Activated T-cell treated with anti-CD3 and anti-CD28 coated beads, Interleukin-2, amount 50 U/mL, for 4 hours (primary cell): ENCODE data around the gene RBMXL3. TPM values are rescaled to one million over a fixed set of nuclear protein-coding genes. Genes with fewer than 3 reads are reported as not detected.
"Not testable (repeated sequence)": the region's sequence is repeated elsewhere in the genome, so short reads cannot be mapped to it uniquely, and the experiment has no call there.

Experiments
- ATAC-seq, 2 donors: fragments of 200-7000 bp; cut with Tn5 transposase; one replicate each; pipeline ENCODE4 v1.10.0; 2021
- DNase-seq: peaks from one replicate; pipeline ENCODE4 v3.0.0-alpha.2; 2020
- H3K27me3 Mint-ChIP-seq: one replicate; pipeline ENCODE4 v1.8.0; 2021; ENCODE audit warnings: low read depth, mixed read lengths
- H3K36me3 Mint-ChIP-seq: one replicate; pipeline ENCODE4 v1.8.0; 2022; ENCODE audit warnings: mixed read lengths; ENCODE audit not compliant: insufficient read depth
- H3K4me1 Mint-ChIP-seq: one replicate; pipeline ENCODE4 v1.8.0; 2021; ENCODE audit warnings: low read depth, mixed read lengths
- H3K4me3 Mint-ChIP-seq: one replicate; pipeline ENCODE4 v1.8.0; 2021; ENCODE audit warnings: mild to moderate bottlenecking, moderate library complexity, mixed read lengths
- H3K9me3 Mint-ChIP-seq: one replicate; pipeline ENCODE4 v1.8.0; 2021; ENCODE audit warnings: mixed read lengths
- total RNA-seq, 3 donors: library from RNA; stranded (reverse); gene quantifications; one replicate each; pipeline ENCODE4 v1.2.1, GENCODE V29; 2021

The RBMXL3 gene
- total RNA-seq, 3 donors from 2014 or later = not detected

DNA sequence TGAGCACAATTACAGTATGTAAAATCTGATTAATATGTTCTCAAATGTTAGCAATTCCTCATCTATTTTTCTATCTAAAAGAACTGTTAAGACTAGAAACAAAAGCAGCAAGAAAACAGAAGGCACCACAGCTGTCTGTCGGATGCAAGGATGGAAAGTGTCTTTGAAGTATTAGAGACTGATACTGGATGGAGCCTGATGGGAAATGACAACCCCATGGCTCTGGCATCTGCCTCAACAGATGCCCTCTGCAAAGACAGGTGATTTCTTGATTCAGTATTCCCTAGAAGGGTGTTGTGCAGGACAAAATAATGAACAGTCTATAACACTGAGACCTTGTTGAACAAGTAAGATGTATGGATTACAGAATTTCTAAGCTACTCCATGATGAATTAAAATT is 24.9 kb downstream of the RBMXL3 start:
- no peaks in the 10 kb centered on the region for H3K9me3 Mint-ChIP-seq
- no peaks in the 10 kb centered on the region for H3K36me3 Mint-ChIP-seq
- no peak for DNase-seq
- H3K4me3 Mint-ChIP-seq = no peak overlapping the region
- H3K27me3 Mint-ChIP-seq = no peaks in the 10 kb centered on the region
- no peaks in the 10 kb centered on the region for H3K4me1 Mint-ChIP-seq
- ATAC-seq = no peak

DNA sequence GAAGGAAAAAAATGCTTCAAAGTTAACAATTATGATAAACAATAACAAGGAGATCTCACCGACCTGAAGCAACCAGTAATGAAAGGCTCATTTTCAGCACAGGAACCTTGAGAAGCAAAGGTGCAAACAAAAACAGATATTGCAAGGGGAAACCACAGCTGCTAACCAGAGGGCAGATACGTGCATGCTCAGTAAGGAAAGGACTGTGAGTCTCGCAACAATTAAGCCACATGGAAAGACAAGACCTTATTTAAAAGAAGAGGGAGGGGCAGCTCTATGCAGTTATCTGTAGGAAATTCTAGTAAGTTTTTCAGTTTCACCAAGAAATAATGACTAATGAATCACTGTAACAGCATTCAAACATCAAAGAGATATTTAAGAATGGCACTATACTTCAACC is 25.4 kb downstream of the RBMXL3 start:
- H3K4me1 Mint-ChIP-seq = no peaks in the 10 kb centered on the region
- no peak for ATAC-seq
- H3K4me3 Mint-ChIP-seq = no peak overlapping the region
- no peaks in the 10 kb centered on the region for H3K36me3 Mint-ChIP-seq
- no peaks in the 10 kb centered on the region for H3K9me3 Mint-ChIP-seq
- no peak for DNase-seq
- no peaks in the 10 kb centered on the region for H3K27me3 Mint-ChIP-seq

DNA sequence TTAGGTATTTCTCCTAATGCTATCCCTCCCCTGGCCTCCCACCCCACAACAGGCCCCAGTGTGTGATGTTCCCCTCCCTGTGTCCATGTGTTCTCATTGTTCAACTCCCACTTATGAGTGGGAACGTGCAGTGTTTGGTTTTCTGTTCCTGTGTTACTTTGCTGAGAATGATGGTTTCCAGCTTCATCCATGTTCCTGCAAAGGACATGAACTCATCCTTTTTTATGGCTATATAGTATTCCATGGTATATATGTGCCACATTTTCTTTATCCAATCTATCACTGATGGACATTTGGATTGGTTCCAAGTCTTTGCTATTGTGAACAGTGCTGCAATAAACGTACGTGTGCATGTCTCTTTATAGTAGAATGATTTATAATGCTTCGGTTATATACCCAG is 28.1 kb downstream of the RBMXL3 start:
- not testable (repeated sequence) for H3K36me3 Mint-ChIP-seq, H3K4me1 Mint-ChIP-seq, H3K9me3 Mint-ChIP-seq, H3K27me3 Mint-ChIP-seq, H3K4me3 Mint-ChIP-seq, ATAC-seq, DNase-seq

DNA sequence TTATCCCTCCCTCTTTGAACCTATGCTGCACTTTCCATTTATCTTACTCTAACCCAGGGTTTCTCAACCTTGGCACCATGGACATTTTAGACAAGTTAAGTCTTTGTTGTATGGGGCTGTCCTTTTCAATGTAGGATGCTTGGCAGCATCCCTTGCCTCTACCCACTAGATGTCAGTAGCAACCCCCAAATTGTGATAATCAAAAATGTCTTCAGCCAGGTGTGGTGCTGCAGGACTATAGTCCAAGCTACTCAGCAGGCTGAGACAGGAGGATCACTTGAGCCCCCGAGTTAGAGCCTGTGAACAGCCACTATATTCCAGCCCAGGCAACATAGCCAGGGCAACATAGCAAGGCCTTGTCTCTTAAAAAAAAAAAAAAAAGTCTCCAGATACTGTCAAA is 37.7 kb downstream of the RBMXL3 start:
- no peaks in the 10 kb centered on the region for H3K4me1 Mint-ChIP-seq
- H3K9me3 Mint-ChIP-seq = no peaks in the 10 kb centered on the region
- peaks cover 4% of the 10 kb centered on the region for H3K27me3 Mint-ChIP-seq
- DNase-seq (no peak), ATAC-seq (no peak)
- H3K4me3 Mint-ChIP-seq = no peak overlapping the region
- H3K36me3 Mint-ChIP-seq = no peaks in the 10 kb centered on the region

DNA sequence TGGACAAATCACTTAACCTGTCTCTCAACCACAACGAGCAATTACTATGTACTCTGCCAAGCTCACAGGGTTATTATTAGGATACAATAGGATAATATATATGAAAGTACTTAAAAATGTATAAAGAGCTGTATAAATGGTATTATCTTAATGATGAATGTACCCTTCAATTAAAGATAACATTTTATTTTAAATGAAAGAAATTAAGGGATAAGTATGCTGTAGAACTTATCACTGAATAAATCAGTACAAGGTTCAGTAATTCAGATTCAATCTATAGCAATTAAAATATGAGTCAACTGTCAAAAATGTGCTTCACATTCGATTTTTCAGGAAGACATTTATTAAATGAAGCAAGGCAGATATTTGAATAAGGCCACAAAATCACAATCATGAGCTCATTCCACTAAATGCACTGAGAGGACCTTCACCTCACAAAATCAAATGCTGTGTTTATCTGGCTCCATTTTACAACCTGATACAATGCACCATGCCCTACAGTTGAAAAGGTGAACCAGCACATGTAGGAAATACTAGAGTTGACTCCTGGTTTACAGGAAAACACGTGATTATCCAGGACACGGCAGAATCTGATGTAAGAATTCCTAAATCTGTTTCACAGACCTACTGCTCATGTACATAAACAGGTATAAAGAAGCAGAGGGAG is 40.3 kb downstream of the RBMXL3 start:
- no peaks in the 10 kb centered on the region for H3K36me3 Mint-ChIP-seq
- peaks cover 11% of the 10 kb centered on the region for H3K27me3 Mint-ChIP-seq
- DNase-seq (no peak), ATAC-seq (no peak)
- H3K4me3 Mint-ChIP-seq = no peak overlapping the region
- no peaks in the 10 kb centered on the region for H3K9me3 Mint-ChIP-seq
- H3K4me1 Mint-ChIP-seq = no peaks in the 10 kb centered on the region

DNA sequence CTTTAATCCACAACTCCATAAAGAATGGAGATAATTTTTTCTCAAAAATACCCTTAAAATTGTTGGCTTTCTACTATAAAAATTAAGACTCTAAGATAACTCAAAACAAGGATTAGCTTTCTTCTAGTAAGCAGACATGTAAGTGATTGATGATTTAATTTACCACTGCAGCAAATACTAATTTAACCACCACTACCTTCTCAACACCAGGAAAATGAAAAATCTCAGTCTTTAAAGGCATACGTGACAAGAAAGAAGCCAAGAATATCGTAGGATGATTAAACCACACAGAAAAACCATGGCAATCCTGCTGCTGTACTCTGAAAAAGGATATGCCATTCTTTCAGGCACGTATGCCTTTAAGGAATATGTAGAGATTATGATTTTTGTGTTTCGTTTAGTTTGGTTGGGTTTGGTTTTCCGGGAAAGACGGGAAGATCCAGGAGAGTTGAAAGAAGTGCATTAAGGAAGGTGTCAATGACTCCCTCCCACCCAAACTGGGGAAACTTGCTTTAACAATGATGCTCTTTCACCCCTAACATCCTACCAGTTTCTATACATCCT is 43.8 kb downstream of the RBMXL3 start:
- peaks cover 15% of the 10 kb centered on the region for H3K27me3 Mint-ChIP-seq

DNA sequence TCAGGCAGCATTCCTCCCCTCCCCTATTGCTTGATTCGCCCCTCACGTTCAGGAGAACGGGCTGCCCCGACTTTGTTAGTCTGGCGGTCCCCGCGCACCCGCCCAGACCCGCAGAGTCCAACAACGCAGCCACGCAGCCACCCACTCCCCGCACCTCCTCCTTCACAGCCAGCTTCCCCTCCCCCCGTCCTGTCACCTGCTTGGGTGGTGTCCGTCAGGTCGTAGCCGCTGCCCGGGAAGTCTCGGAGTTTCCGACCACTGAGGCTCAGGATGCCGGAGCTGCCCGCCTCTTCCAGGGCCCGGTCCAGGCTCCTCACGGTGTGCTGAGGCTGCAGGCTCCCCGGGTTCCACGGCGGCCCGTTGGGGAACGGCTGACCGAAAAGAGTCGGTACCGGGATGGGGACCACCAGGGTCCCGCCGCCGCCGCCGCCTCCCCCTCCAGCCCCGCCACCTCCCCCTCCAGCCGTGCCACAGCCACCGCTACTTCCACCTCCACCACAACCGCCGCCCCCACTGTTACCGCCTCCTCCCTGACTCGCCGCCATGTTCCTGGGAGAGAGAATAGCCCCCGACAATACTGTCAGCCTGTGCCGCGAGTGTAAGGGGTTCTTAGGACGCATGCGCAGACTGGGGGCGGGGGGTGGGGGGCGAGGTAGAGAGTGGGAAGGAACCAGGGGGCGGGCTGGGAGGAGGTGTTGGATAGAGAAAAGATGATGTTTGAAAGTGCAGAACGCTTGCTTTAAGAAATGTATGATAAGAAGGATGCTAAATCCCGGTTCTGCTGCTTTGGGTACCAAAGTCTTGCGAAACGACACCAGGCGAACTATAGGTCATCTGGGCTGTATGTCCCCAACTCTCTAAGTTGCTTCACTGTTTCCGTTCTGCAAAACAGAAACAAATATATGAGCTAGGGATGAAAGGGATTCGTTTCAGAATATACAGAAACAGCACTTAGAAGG is 44.6 kb downstream of the RBMXL3 start, which contains the start of gene LRCH2:
Gene LRCH2, minus strand, starts transcription at position 600 of the 959 bp plus-strand sequence. Its CDS starts 55 bp downstream, at position 545.
- Mint-ChIP-seq H3K9me3 (no peaks in the 10 kb centered on the region), H3K36me3 (no peaks in the 10 kb centered on the region), H3K4me1 (no peaks in the 10 kb centered on the region), H3K27me3 (peaks cover 15% of the 10 kb centered on the region), H3K4me3 (no peak within 1 kb of the TSS)
- DNase-seq (no peak), ATAC-seq (no peak)

More for the DNA sequence above, 43.8 kb downstream of the RBMXL3 start:
- Mint-ChIP-seq H3K9me3 (no peaks in the 10 kb centered on the region), H3K36me3 (no peaks in the 10 kb centered on the region), H3K4me3 (no peak overlapping the region), H3K4me1 (no peaks in the 10 kb centered on the region)
- DNase-seq = no peak
- no peak for ATAC-seq

DNA sequence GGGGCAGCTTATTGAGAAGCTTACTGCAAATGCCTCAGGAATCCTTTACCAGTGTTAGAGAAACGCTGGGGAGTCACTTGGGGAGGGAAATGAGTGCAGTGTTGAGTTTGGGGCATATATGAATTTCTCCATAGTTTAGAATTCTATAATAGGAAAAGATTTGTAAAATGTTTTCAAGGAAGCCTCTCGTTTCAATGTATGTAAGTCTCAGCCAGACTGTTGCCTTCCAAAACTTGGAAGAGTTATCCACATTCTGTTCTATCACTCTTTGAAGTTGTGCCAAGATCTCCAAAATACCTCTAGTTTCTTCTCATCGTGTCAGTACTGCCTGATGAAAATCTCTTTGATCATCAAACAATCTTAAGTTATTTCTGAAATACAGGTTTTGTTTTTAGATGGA is 45.3 kb downstream of the RBMXL3 start:
- no peak for ATAC-seq
- H3K27me3 Mint-ChIP-seq = peaks cover 15% of the 10 kb centered on the region

DNA sequence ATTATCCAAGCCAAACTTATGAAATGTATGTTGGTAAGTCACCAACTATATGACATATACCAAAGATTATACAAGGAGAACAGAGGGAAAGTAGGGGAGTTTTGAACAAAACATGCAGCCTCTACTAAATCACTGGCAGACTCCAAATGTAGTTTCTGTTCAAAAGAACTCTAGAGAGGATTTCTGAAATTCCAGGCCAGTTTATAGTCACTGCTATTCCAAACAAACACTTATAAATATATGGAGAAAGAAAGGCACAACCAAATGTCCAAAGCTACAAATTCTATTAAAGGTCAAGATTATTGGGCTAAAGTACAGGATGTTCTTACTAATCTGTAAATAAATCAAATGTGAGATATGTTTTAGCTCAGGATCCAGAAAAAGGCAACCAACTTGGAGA is 47.4 kb downstream of the RBMXL3 start:
- no peak for ATAC-seq

More for the DNA sequence above, 45.3 kb downstream of the RBMXL3 start:
- H3K36me3 Mint-ChIP-seq = no peaks in the 10 kb centered on the region
- H3K4me3 Mint-ChIP-seq = no peak overlapping the region
- no peaks in the 10 kb centered on the region for H3K4me1 Mint-ChIP-seq
- DNase-seq = no peak
- H3K9me3 Mint-ChIP-seq = no peaks in the 10 kb centered on the region

DNA sequence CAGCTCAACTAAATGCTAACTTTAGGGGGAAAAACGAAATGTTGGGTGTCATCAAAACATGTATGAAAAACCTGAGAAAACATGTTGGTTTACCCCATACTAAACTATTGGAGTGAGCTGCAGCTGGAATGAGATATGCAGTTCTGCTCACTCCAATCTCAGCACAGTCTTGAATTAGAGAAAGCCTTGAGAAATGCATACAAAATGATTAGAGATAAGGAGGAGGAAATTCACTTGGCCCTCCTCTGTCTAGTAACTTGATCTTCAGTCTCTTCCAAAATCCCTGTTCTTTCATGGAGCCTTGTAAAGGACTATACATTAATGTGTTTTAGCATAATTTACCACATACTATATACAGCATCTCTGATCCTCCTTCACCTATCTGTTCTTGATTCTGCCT is 47.8 kb downstream of the RBMXL3 start:
- Mint-ChIP-seq H3K36me3 (no peaks in the 10 kb centered on the region), H3K9me3 (no peaks in the 10 kb centered on the region), H3K27me3 (peaks cover 12% of the 10 kb centered on the region), H3K4me1 (no peaks in the 10 kb centered on the region), H3K4me3 (no peak overlapping the region)
- ATAC-seq (no peak), DNase-seq (no peak)

More for the DNA sequence above, 47.4 kb downstream of the RBMXL3 start:
- H3K27me3 Mint-ChIP-seq = peaks cover 12% of the 10 kb centered on the region
- H3K4me3 Mint-ChIP-seq = no peak overlapping the region
- H3K9me3 Mint-ChIP-seq = no peaks in the 10 kb centered on the region
- DNase-seq = no peak
- no peaks in the 10 kb centered on the region for H3K36me3 Mint-ChIP-seq
- no peaks in the 10 kb centered on the region for H3K4me1 Mint-ChIP-seq

Other genes starting within 250 kb of the RBMXL3 start
- not detected for gene IL13RA2, start 171.8 kb upstream of the RBMXL3 start, total RNA-seq
- gene LRCH2, start 44.7 kb downstream of the RBMXL3 start, total RNA-seq = under 1 TPM in 1 of 3 donors, not detected in 2; 0.03 TPM
- gene LUZP4, start 100.3 kb downstream of the RBMXL3 start, total RNA-seq = not detected